Esophagus (tissue), 2 donors: ENCODE results near the gene ELMO3. TPM values are rescaled to one million over a fixed set of nuclear protein-coding genes. Genes with fewer than 3 reads are reported as not detected.

ENCODE experiments used
- H3K27ac ChIP-seq, 2 donors: one replicate each; pipeline ENCODE4 v1.5.1; 2013; ENCODE audit warnings: low read depth in 2 of 2, mild to moderate bottlenecking in 2 of 2, inconsistent platforms in 1 of 2, low read length in 1 of 2, moderate library complexity in 1 of 2
- H3K27me3 ChIP-seq, 2 donors: one replicate each; pipeline ENCODE4 v1.6.1; 2013; ENCODE audit warnings: low read length in 2 of 2, control low read depth in 1 of 2, mild to moderate bottlenecking in 1 of 2; ENCODE audit not compliant: insufficient read depth in 2 of 2, control insufficient read depth in 1 of 2
- H3K36me3 ChIP-seq, 2 donors: one replicate each; pipeline ENCODE4 v1.6.1; 2013; ENCODE audit warnings: low read length in 1 of 2; ENCODE audit not compliant: control insufficient read depth in 2 of 2, insufficient read depth in 2 of 2
- H3K4me1 ChIP-seq, 2 donors: one replicate each; pipeline ENCODE4 v1.6.1; 2013; ENCODE audit warnings: low read length in 1 of 2; ENCODE audit not compliant: control insufficient read depth in 2 of 2, insufficient read depth in 2 of 2
- H3K4me3 ChIP-seq, 2 donors: one replicate each; pipeline ENCODE4 v1.5.1; 2013; ENCODE audit warnings: low read length in 2 of 2, mild to moderate bottlenecking in 2 of 2, low read depth in 1 of 2, moderate library complexity in 1 of 2
- H3K9me3 ChIP-seq, 2 donors: one replicate each; pipeline ENCODE4 v1.6.1; 2013; ENCODE audit warnings: mild to moderate bottlenecking in 2 of 2, low read depth in 1 of 2, low read length in 1 of 2, moderate library complexity in 1 of 2; ENCODE audit not compliant: control insufficient read depth in 2 of 2, insufficient read depth in 1 of 2
- WGBS, 2 donors: extraction: QIAGEN DNeasy Blood & Tissue Kit; methylation state at CpG; one replicate each; pipeline ENCODE4 v1.1.7; 2013; 5-methylcytosine and 5-hydroxymethylcytosine counted together
- polyA plus RNA-seq, 2 donors: library from polyadenylated mRNA; stranded (reverse); fragments of 200-250 nt; gene quantifications; one replicate each; pipeline ENCODE4 v1.2.3, GENCODE V29; 2013
- donor health status: healthy with polysubstance abuse.
- donor health status: Bipolar disorder and iron deficiency.

The ELMO3 gene
- polyA plus RNA-seq, 2 donors: 21.5 to 23.7 TPM

GRCh38 chr16:67212766-67213165, 13.8 kb downstream of the ELMO3 start:
- no peak overlapping the region for H3K4me3 ChIP-seq
- no peak overlapping the region for H3K27ac ChIP-seq

DNA sequence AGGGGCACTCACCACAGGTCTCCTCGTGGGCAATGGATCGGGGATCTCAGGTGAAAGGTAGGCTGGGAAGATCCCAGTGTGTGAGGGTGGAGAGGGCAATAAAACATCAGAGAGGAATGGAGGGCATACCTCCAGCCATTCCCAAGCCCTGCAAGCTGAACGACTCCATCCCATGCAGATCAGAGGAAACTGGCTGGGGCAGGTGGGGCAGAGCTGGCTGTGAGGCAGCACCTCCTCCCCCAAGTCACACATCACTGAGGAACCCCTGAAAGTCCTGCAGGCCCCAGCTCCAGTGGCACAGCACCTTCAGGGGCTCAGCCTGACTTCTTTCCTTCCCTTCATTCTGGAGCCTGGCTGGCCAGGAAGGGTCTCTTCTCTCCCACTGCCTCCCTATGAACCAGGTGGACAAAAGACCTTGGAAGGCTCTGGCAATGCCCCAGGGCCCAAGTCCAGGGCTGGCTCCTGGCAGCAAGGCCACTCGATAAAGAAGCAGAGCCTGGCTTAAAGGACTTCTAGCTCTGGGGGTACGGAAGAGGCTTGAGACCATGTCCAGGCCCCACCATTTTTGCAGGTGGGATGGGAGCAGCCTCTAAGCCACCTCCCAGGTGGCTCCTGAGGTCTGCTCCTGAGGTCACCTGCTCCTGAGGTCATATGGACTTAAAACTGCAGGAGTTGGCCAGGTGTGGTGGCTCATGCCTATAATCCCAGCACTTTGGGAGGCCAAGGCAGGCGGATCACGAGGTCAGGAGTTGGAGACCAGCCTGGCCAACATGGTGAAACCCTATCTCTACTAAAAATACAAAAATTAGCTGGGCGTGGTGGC, 14.5 kb downstream of the ELMO3 start:
- no peak overlapping the region for H3K4me3 ChIP-seq
- no peak overlapping the region for H3K27ac ChIP-seq
- peaks cover 2% of the 10 kb centered on the region in 2 donors for H3K36me3 ChIP-seq
- WGBS, 2 donors: 78 to 79% methylated on average over 8 of the region's 8 CpGs
- no peaks in the 10 kb centered on the region for H3K27me3 ChIP-seq
- H3K9me3 ChIP-seq: no peaks in the 10 kb centered on the region
- H3K4me1 ChIP-seq: no peaks in the 10 kb centered on the region

More at GRCh38 chr16:67212766-67213165, 13.8 kb downstream of the ELMO3 start:
- Histone ChIP-seq H3K4me1 (peaks cover 0 to 3% of the 10 kb centered on the region in 2 donors), H3K36me3 (peaks cover 2% of the 10 kb centered on the region in 2 donors), H3K9me3 (no peaks in the 10 kb centered on the region), H3K27me3 (no peaks in the 10 kb centered on the region)

GRCh38 chr16:67215706-67216105, 16.8 kb downstream of the ELMO3 start:
- 72 to 80% methylated on average over 5 of the region's 5 CpGs for WGBS, 2 donors
- H3K27ac ChIP-seq: no peak overlapping the region
- H3K27me3 ChIP-seq: no peaks in the 10 kb centered on the region

GRCh38 chr16:67216612-67217490, 17.9 kb downstream of the ELMO3 start:
- Histone ChIP-seq H3K27me3 (no peaks in the 10 kb centered on the region), H3K9me3 (no peaks in the 10 kb centered on the region), H3K4me3 (no peak overlapping the region), H3K36me3 (peaks cover 0 to 2% of the 10 kb centered on the region in 2 donors), H3K27ac (peak overlapping the region in 1 of 2 donors; percentile 18), H3K4me1 (no peaks in the 10 kb centered on the region)
- 70% methylated on average over 18 of the region's 18 CpGs for WGBS, 2 donors

More at GRCh38 chr16:67215706-67216105, 16.8 kb downstream of the ELMO3 start:
- Histone ChIP-seq H3K9me3 (no peaks in the 10 kb centered on the region), H3K4me3 (no peak overlapping the region), H3K4me1 (no peaks in the 10 kb centered on the region), H3K36me3 (peaks cover 1 to 2% of the 10 kb centered on the region in 2 donors)

DNA sequence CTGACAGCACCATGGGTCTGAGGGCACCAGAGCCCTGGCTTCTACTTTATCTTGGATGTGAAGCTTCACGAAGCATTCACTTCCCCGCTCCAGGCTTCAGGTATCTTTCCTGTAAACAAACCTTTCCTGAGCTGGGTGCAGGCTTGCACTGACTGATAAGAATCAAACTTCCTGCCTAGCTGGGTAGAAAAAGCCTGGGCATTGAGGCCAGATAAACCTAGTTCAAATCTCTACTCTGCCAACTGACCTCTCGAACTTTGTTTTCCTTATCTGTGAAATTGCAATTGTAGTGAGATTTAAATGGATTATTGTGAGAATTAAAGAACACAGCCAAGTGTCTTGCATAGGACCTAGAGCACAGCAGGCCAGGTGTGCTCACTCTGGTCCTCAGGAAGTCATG, 25.1 kb downstream of the ELMO3 start:
- H3K36me3 ChIP-seq: peaks cover 2 to 5% of the 10 kb centered on the region in 2 donors
- H3K4me1 ChIP-seq: peaks cover 0 to 11% of the 10 kb centered on the region in 2 donors
- WGBS, 2 donors: 52 to 63% methylated on average over 3 of the region's 3 CpGs
- no peak overlapping the region for H3K4me3 ChIP-seq
- no peak overlapping the region for H3K27ac ChIP-seq
- H3K27me3 ChIP-seq: no peaks in the 10 kb centered on the region
- H3K9me3 ChIP-seq: no peaks in the 10 kb centered on the region

- 12 to 13% methylated on average over 12 of the region's 12 CpGs for WGBS, 2 donors
- Histone ChIP-seq H3K9me3 (no peaks in the 10 kb centered on the region), H3K4me3 (peak overlapping the region; percentile 97 to 98)
These were observed 27.4 kb downstream of the ELMO3 start for GRCh38 chr16:67226295-67226803.

DNA sequence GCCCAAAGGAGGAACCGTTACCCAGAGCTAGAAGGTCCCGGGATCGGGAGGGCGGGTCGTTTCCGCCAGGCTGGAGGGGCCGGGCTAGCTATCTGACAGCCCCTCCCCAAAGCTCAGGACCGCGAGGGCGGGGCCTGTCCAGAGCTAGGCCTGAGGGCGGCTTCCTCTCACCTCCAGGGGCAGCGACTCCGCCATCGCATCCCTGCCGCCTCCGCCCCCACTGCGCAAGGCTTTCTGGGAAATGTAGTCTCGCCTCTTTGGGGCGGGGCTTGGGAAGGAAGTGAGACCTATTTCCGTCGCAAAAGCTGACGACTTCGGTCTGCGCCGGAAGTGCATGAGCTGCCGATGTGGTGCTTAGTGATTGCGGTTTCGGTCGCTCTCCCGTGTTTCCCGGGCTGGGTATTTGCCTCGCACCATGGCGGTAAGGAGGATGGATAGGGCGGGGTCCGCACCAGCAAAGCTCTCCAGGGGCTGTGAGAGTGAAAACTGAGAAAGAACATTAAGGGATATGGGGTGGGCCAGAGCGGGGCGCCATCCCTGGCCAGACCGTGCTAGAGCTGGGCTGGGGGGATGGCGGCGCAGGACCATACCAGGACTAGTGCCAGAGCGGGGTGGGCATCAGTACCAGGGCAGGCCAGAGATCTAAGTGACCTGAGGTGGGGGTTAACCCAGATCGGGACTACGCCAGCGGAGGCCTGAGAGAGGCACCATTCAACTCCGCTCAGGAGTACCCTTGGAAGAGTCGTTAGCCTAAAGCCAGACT, 28.1 kb downstream of the ELMO3 start, which contains the start of gene TMEM208:
Gene TMEM208 (plus strand): TSS at position 327 of the 763 bp plus-strand sequence. CDS start 89 bp downstream, at position 416.
- peak within 1 kb of the TSS; percentile 97 to 98 for H3K4me3 ChIP-seq
- H3K27me3 ChIP-seq: no peaks in the 10 kb centered on the region
- H3K4me1 ChIP-seq: peaks cover 0 to 11% of the 10 kb centered on the region in 2 donors
- peaks cover 18 to 30% of the 10 kb centered on the region in 2 donors for H3K36me3 ChIP-seq
- 1% methylated on average over 45 to 46 of the region's 46 CpGs for WGBS, 2 donors
- no peaks in the 10 kb centered on the region for H3K9me3 ChIP-seq
- peak within 1 kb of the TSS; percentile 82 to 88 for H3K27ac ChIP-seq

More at GRCh38 chr16:67226295-67226803, 27.4 kb downstream of the ELMO3 start:
- Histone ChIP-seq H3K36me3 (peaks cover 12 to 24% of the 10 kb centered on the region in 2 donors), H3K27ac (peak overlapping the region; percentile 81 to 82), H3K27me3 (no peaks in the 10 kb centered on the region), H3K4me1 (peaks cover 0 to 11% of the 10 kb centered on the region in 2 donors)

DNA sequence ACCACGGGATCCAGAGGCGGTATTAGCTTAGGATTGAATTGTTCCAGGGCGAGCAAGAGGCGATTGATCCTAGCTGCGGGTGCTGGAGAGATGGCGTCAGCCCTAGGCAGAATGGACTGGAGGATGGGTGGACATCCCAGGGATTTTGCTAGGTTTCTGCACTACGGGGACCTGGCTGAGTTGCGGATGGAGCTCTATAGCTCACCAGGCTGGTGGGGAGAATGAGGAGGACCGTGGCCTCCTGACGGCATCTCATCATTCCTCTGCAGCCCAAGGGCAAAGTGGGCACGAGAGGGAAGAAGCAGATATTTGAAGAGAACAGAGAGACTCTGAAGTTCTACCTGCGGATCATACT, 28.6 kb downstream of the ELMO3 start:
- Histone ChIP-seq H3K9me3 (no peaks in the 10 kb centered on the region), H3K27ac (peak overlapping the region; percentile 69 to 88), H3K4me3 (peak overlapping the region; percentile 97 to 98), H3K4me1 (peaks cover 0 to 11% of the 10 kb centered on the region in 2 donors), H3K36me3 (peaks cover 18 to 30% of the 10 kb centered on the region in 2 donors), H3K27me3 (no peaks in the 10 kb centered on the region)
- 13 to 14% methylated on average over 12 of the region's 12 CpGs for WGBS, 2 donors
